Upper lobe of left lung (tissue), 6 donors: ENCODE data around the gene MRPL44. TPM values are rescaled to one million over a fixed set of nuclear protein-coding genes. Genes with fewer than 3 reads are reported as not detected.
"Not testable (repeated sequence)": the region's sequence is repeated elsewhere in the genome, so short reads cannot be mapped to it uniquely, and the experiment has no call there.

Experiments
- ATAC-seq, 2 donors: fragments of 200-7000 bp; cut with Tn5 transposase; one replicate each; pipeline ENCODE4 v1.9.1; 2022; ENCODE audit warnings: mild to moderate bottlenecking in 2 of 2, moderate library complexity in 2 of 2; ENCODE audit not compliant: low FRiP score in 2 of 2
- DNase-seq, 2 donors: peaks; one replicate each; pipeline ENCODE4 v3.0.0-alpha.2; 2019 to 2020
- H3K27ac ChIP-seq, 4 donors: fragments of 200-600 bp; sonication (generic); one replicate each; pipeline ENCODE4 v1.5.1; 2016 to 2019
- H3K27me3 ChIP-seq, 4 donors: fragments of 200-600 bp; sonication (generic); one replicate each; pipeline ENCODE4 v1.5.1; 2017 to 2019
- H3K36me3 ChIP-seq, 4 donors: fragments of 200-600 bp; sonication (generic); one replicate each; pipeline ENCODE4 v1.5.1; 2016 to 2019
- H3K4me1 ChIP-seq, 4 donors: fragments of 200-600 bp; sonication (generic); one replicate each; pipeline ENCODE4 v1.5.1; 2018 to 2019
- H3K4me3 ChIP-seq, 4 donors: fragments of 200-600 bp; sonication (generic); one replicate each; pipeline ENCODE4 v1.5.1; 2017 to 2019; ENCODE audit warnings: mild to moderate bottlenecking in 2 of 4, moderate library complexity in 1 of 4
- H3K9me3 ChIP-seq, 4 donors: fragments of 200-600 bp; sonication (generic); one replicate each; pipeline ENCODE4 v1.5.1; 2018 to 2019
- CTCF ChIP-seq, 6 experiments: fragments of 450-650 bp in 4 of 6; fragments of 200-600 bp in 2 of 6; sonication (generic) in 2 of 6; IDR thresholded peaks; one replicate each; pipeline ENCODE4 v1.5.1; 2016 to 2019; ENCODE audit warnings: antibody characterized with exemption in 6 of 6
- EP300 ChIP-seq, 4 donors: sonication (generic); formaldehyde crosslinking; IDR thresholded peaks; one replicate each; pipeline ENCODE4 v1.5.1; 2017; ENCODE audit warnings: antibody characterized with exemption in 4 of 4, control low read depth in 2 of 4
- POLR2A ChIP-seq, 4 donors: fragments of 450-650 bp; IDR thresholded peaks; one replicate each; pipeline ENCODE4 v1.5.1; 2016 to 2017; ENCODE audit warnings: antibody characterized with exemption in 4 of 4, mild to moderate bottlenecking in 2 of 4
- POLR2AphosphoS5 ChIP-seq, 2 donors: sonication (generic); formaldehyde crosslinking; IDR thresholded peaks; one replicate each; pipeline ENCODE4 v1.5.1; 2017; ENCODE audit warnings: antibody characterized with exemption in 2 of 2
- WGBS, 2 donors: methylation state at CpG; one replicate each; pipeline ENCODE4 v1.1.5; 2017 to 2018; 5-methylcytosine and 5-hydroxymethylcytosine counted together
- total RNA-seq, 6 donors: library from RNA; depleted of rRNA in 4 of 6; stranded (reverse); fragments of >200 nt in 4 of 6; gene quantifications; one replicate each; pipeline versions ENCODE4 v1.1.0 to v1.2.1, GENCODE V29; 2016 to 2021
- donor health status: DM: no; HTN: no; CAD: no; lungs with moderate emphysema.
- donor health status: DM: no; HTN: yes; CAD: no; lungs with severe emphysema.

Gene MRPL44
- total RNA-seq, 6 donors from 2014 or later, result 7.9 to 24.4 (median 22.5) TPM

GRCh38 chr2:223999862-224000261, 42.6 kb downstream of the MRPL44 start:
- Histone ChIP-seq H3K36me3 (no peaks in the 10 kb centered on the region), H3K27ac (no peak overlapping the region), H3K27me3 (no peaks in the 10 kb centered on the region), H3K4me3 (no peak overlapping the region), H3K9me3 (no peaks in the 10 kb centered on the region), H3K4me1 (no peaks in the 10 kb centered on the region)
- no peak for ATAC-seq
- no peak for TF ChIP-seq POLR2A (IDR thresholded peaks at IDR 0.05)
- no peak for TF ChIP-seq POLR2AphosphoS5 (IDR thresholded peaks at IDR 0.05)
- no peak for TF ChIP-seq CTCF (IDR thresholded peaks at IDR 0.05)
- TF ChIP-seq EP300 (IDR thresholded peaks at IDR 0.05), result no peak
- 94 to 95% methylated on average over 11 of the region's 11 CpGs for WGBS, 2 donors
- no peak for DNase-seq

GRCh38 chr2:224000662-224001061, 43.4 kb downstream of the MRPL44 start:
- 86 to 87% methylated on average over 5 of the region's 5 CpGs for WGBS, 2 donors
- DNase-seq, H3K4me3 ChIP-seq, H3K9me3 ChIP-seq, H3K36me3 ChIP-seq, H3K27ac ChIP-seq, ATAC-seq, H3K4me1 ChIP-seq, H3K27me3 ChIP-seq: not testable (repeated sequence)

DNA sequence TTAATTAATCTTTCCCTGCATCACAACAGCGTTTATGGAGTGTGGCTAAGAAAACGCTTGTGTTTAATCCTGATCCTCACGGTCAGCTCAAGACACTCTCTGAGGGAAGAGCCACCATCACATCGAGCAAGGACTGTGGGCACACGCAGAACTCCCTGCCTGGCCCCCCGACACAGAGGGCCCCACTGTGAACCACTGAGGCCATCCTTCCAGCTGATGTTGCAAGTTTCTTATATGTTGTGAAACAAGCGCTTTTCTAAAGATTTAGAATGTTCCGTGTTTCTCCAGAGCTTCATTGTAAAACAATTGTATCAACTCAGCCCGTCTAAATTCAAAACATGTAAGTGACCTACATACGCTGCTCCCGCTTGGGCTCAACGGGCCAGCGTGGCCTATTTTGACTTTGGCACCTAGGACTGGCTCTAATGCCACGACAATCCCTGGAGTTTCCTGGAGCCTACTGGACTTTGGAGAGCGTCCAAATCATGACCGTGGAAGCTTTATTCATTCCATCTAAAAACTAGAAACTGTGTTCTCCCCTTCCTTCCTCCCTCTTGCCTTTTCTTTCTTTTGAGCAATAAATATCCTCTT, 46.9 kb downstream of the MRPL44 start:
- Histone ChIP-seq H3K27me3 (no peaks in the 10 kb centered on the region), H3K27ac (no peak overlapping the region), H3K36me3 (no peaks in the 10 kb centered on the region), H3K9me3 (no peaks in the 10 kb centered on the region), H3K4me1 (no peaks in the 10 kb centered on the region), H3K4me3 (no peak overlapping the region)
- no peak for DNase-seq
- no peak for ATAC-seq
- 61 to 64% methylated on average over 16 of the region's 16 CpGs for WGBS, 2 donors
- TF ChIP-seq POLR2A (IDR thresholded peaks at IDR 0.05) (no peak), CTCF (IDR thresholded peaks at IDR 0.05) (no peak), EP300 (IDR thresholded peaks at IDR 0.05) (no peak), POLR2AphosphoS5 (IDR thresholded peaks at IDR 0.05) (no peak)

DNA sequence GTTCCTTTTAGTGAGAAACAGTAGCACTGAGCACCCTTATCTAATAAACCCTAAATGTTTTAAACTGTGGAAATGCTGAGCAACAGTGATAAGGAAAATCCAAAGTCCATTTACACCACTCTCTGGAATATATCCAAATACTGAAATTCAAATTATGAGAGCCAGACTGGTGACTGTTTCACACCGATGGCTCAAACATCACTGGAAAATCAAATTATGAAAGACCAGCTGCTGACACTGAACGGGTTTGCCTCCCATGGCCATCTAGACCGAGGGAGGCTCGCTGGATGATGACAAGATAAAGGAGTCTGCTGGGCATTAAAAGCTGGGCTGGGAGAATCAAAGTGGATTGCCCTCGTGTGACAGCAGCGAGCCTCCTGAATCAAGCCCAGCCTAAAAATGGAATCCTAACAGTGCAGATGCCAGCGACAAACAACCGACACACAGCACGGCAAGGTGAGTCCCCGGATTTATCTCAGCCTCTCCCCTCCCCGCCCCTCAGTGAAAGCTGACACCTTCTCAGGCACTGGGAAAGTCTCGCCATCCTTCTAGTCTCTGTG, 51.5 kb downstream of the MRPL44 start:
- no peak overlapping the region for H3K4me3 ChIP-seq
- H3K9me3 ChIP-seq, result no peaks in the 10 kb centered on the region
- no peaks in the 10 kb centered on the region for H3K27me3 ChIP-seq
- no peaks in the 10 kb centered on the region for H3K36me3 ChIP-seq
- DNase-seq, result no peak
- ATAC-seq, result peak in 1 of 2 donors; percentile 11
- 68 to 77% methylated on average over 10 to 12 of the region's 12 CpGs for WGBS, 2 donors
- H3K4me1 ChIP-seq, result no peaks in the 10 kb centered on the region
- H3K27ac ChIP-seq, result no peak overlapping the region
- TF ChIP-seq POLR2A (IDR thresholded peaks at IDR 0.05) (no peak), POLR2AphosphoS5 (IDR thresholded peaks at IDR 0.05) (no peak), EP300 (IDR thresholded peaks at IDR 0.05) (no peak), CTCF (IDR thresholded peaks at IDR 0.05) (no peak)

DNA sequence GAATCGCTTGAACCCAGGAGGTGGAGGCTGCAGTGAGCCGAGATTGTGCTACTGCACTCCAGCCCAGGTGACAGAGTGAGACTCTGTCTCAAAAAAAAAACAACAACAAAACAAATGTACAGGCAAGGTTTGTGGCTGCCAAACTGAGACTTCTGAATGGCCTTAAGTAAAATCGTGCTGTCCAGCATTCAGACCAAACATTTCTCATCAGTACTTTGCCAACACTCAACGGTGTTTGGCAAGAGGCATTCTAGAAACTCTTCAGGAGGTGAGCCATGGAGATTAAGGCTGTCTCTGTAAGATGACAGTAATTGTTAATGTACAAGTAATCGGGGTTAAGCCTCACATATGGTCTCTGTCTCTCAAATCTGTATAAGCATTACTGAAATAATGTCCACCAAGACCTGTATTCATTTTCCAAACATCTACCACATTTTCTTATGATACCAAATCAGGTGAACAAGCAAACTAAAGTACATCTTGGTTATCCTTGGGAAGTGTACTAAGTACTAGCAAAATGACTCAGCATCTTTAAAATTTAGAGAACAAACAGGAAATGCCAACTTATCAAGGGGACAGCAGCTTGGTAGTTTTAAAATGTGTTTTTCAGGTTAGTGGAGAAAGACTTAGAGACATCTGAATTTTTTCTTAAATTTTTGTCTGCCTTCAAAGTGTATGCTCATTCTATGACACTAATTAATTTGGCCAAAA, 52.5 kb downstream of the MRPL44 start:
- no peaks in the 10 kb centered on the region for H3K4me1 ChIP-seq
- DNase-seq (no peak), ATAC-seq (no peak)
- 77 to 80% methylated on average over 5 of the region's 5 CpGs for WGBS, 2 donors
- no peak for TF ChIP-seq POLR2A (IDR thresholded peaks at IDR 0.05)
- no peak for TF ChIP-seq POLR2AphosphoS5 (IDR thresholded peaks at IDR 0.05)
- no peak for TF ChIP-seq CTCF (IDR thresholded peaks at IDR 0.05)
- TF ChIP-seq EP300 (IDR thresholded peaks at IDR 0.05), result no peak
- H3K27ac ChIP-seq, result no peak overlapping the region
- no peaks in the 10 kb centered on the region for H3K9me3 ChIP-seq
- no peaks in the 10 kb centered on the region for H3K36me3 ChIP-seq
- no peak overlapping the region for H3K4me3 ChIP-seq
- no peaks in the 10 kb centered on the region for H3K27me3 ChIP-seq
